VCaP (cell line): ENCODE data around the gene COL4A6.

Experiments used
- H3K27ac ChIP-seq: fragments of 450-650 bp; 2 replicates; pipeline ENCODE4 v1.5.1; 2017
- CTCF ChIP-seq: fragments of 450-650 bp; conservative IDR thresholded peaks from 2 replicates; pipeline ENCODE4 v1.5.1; 2017; ENCODE audit warnings: mild to moderate bottlenecking, moderate library complexity

COL4A6 gene

GRCh38 chrX:108270739-108271396 is 167.4 kb downstream of the COL4A6 start:
- no peak for TF ChIP-seq CTCF
- peak overlapping the region; percentile 44 for H3K27ac ChIP-seq

GRCh38 chrX:108270280-108270679 is 167.9 kb downstream of the COL4A6 start:
- peak overlapping the region; percentile 44 for H3K27ac ChIP-seq
- TF ChIP-seq CTCF = no peak

GRCh38 chrX:108268434-108269080 is 169.7 kb downstream of the COL4A6 start:
- no peak overlapping the region for H3K27ac ChIP-seq
- no peak for TF ChIP-seq CTCF

- H3K27ac ChIP-seq = no peak overlapping the region
- no peak for TF ChIP-seq CTCF
Observed at GRCh38 chrX:108267557-108267956, 170.7 kb downstream of the COL4A6 start.

- no peak overlapping the region for H3K27ac ChIP-seq
- TF ChIP-seq CTCF = no peak
Observed at GRCh38 chrX:108264376-108264775, 173.8 kb downstream of the COL4A6 start.

GRCh38 chrX:108261549-108262203 is 176.5 kb downstream of the COL4A6 start:
- no peak overlapping the region for H3K27ac ChIP-seq
- TF ChIP-seq CTCF = no peak

GRCh38 chrX:108257556-108257955 is 180.7 kb downstream of the COL4A6 start:
- TF ChIP-seq CTCF = no peak
- H3K27ac ChIP-seq = no peak overlapping the region
